Esophagus squamous epithelium (tissue), 5 donors: ENCODE measurements around the gene CNTN2. TPM values are rescaled to one million over a fixed set of nuclear protein-coding genes. Genes with fewer than 3 reads are reported as not detected.

Source experiments
- DNase-seq: peaks from one replicate; lab custom pipeline; 2025; lab: John Stamatoyannopoulos, UW
- H3K27ac ChIP-seq, 4 donors: fragments of 200-600 bp; sonication (generic); one replicate each; pipeline ENCODE4 v1.5.1; 2016 to 2019; ENCODE audit warnings: mild to moderate bottlenecking in 1 of 4
- H3K27me3 ChIP-seq, 4 donors: fragments of 200-600 bp; sonication (generic); 1 replicate in 3 of 4; 2 replicates in 1 of 4; pipeline versions ENCODE4 v1.5.1 to v1.6.0; 2017 to 2021; ENCODE audit warnings: antibody characterized with exemption in 1 of 4
- H3K36me3 ChIP-seq, 3 donors: fragments of 200-600 bp; sonication (generic); one replicate each; pipeline ENCODE4 v1.5.1; 2016 to 2019
- H3K4me1 ChIP-seq, 3 donors: fragments of 200-600 bp; sonication (generic); one replicate each; pipeline ENCODE4 v1.5.1; 2017 to 2019
- H3K4me3 ChIP-seq, 4 donors: fragments of 200-600 bp; sonication (generic); 1 replicate in 3 of 4; 2 replicates in 1 of 4; pipeline ENCODE4 v1.5.1; 2016 to 2019; ENCODE audit warnings: mild to moderate bottlenecking in 2 of 4, moderate library complexity in 1 of 4
- H3K9me3 ChIP-seq, 3 donors: fragments of 200-600 bp; sonication (generic); one replicate each; pipeline ENCODE4 v1.5.1; 2016 to 2019
- CTCF ChIP-seq, 6 experiments: fragments of 450-650 bp in 4 of 6; fragments of 200-600 bp in 2 of 6; sonication (generic) in 2 of 6; IDR thresholded peaks; one replicate each; pipeline ENCODE4 v1.5.1; 2016 to 2019; ENCODE audit warnings: antibody characterized with exemption in 6 of 6, mild to moderate bottlenecking in 4 of 6, moderate library complexity in 4 of 6
- POLR2A ChIP-seq, 4 donors: fragments of 450-650 bp; IDR thresholded peaks; one replicate each; pipeline ENCODE4 v1.6.1; 2017; ENCODE audit warnings: antibody characterized with exemption in 4 of 4, mild to moderate bottlenecking in 4 of 4, moderate library complexity in 3 of 4
- WGBS, 2 donors: methylation state at CpG; one replicate each; pipeline ENCODE4 v1.1.5; 2018; 5-methylcytosine and 5-hydroxymethylcytosine counted together
- intact Hi-C: fragments of 100-400 bp; cut with DNase I; formaldehyde crosslinking; loops from one replicate; pipeline ENCODE4 v1.15.0; 2022
- total RNA-seq, 4 donors: library from RNA; depleted of rRNA; stranded (reverse); fragments of >200 nt; gene quantifications; one replicate each; pipeline ENCODE4 v1.1.0, GENCODE V29; 2016
- donor health status: DM: yes; HTN: yes; CAD: no.

Gene CNTN2
- total RNA-seq, 4 donors from 2014 or later, result 0.19 TPM; not detected in 3

GRCh38 chr1:205043866-205044265, 854 bp downstream of the CNTN2 start:
- H3K27me3 ChIP-seq, result peaks cover 4 to 100% (median 8%) of the 10 kb centered on the region in 4 donors
- no peak overlapping the region for H3K27ac ChIP-seq
- H3K4me1 ChIP-seq, result peaks cover 0 to 10% (median 0%) of the 10 kb centered on the region in 3 donors
- no peak for DNase-seq
- TF ChIP-seq CTCF (IDR thresholded peaks at IDR 0.05) (no peak), POLR2A (IDR thresholded peaks at IDR 0.05) (no peak)
- H3K9me3 ChIP-seq, result no peaks in the 10 kb centered on the region
- no peak overlapping the region for H3K4me3 ChIP-seq
- intact Hi-C loops, result no loop called here
- H3K36me3 ChIP-seq, result no peaks in the 10 kb centered on the region
- WGBS, 2 donors, result 33 to 47% methylated on average over 1 to 3 of the region's 4 CpGs

GRCh38 chr1:205044741-205045140, 1.7 kb downstream of the CNTN2 start:
- intact Hi-C loops, result no loop called here

GRCh38 chr1:205045146-205045545, 2.1 kb downstream of the CNTN2 start:
- intact Hi-C loops, result no loop called here
- no peak for DNase-seq
- Histone ChIP-seq H3K27me3 (peaks cover 4 to 98% (median 8%) of the 10 kb centered on the region in 4 donors), H3K27ac (no peak overlapping the region), H3K9me3 (no peaks in the 10 kb centered on the region), H3K4me1 (peaks cover 0 to 10% (median 0%) of the 10 kb centered on the region in 3 donors), H3K36me3 (no peaks in the 10 kb centered on the region), H3K4me3 (no peak overlapping the region)
- WGBS, 2 donors, result 33 to 34% methylated on average over 11 of the region's 11 CpGs
- TF ChIP-seq POLR2A (IDR thresholded peaks at IDR 0.05), result no peak
- TF ChIP-seq CTCF (IDR thresholded peaks at IDR 0.05), result no peak

More at GRCh38 chr1:205044741-205045140, 1.7 kb downstream of the CNTN2 start:
- TF ChIP-seq CTCF (IDR thresholded peaks at IDR 0.05), result no peak
- no peak for TF ChIP-seq POLR2A (IDR thresholded peaks at IDR 0.05)
- H3K9me3 ChIP-seq, result no peaks in the 10 kb centered on the region
- WGBS, 2 donors, result 46 to 50% methylated on average over 1 to 3 of the region's 5 CpGs
- H3K36me3 ChIP-seq, result no peaks in the 10 kb centered on the region
- DNase-seq, result no peak
- no peak overlapping the region for H3K27ac ChIP-seq
- H3K27me3 ChIP-seq, result peaks cover 4 to 99% (median 8%) of the 10 kb centered on the region in 4 donors
- H3K4me3 ChIP-seq, result no peak overlapping the region
- H3K4me1 ChIP-seq, result peaks cover 0 to 10% (median 0%) of the 10 kb centered on the region in 3 donors

GRCh38 chr1:205046870-205047269, 3.9 kb downstream of the CNTN2 start:
- Histone ChIP-seq H3K9me3 (no peaks in the 10 kb centered on the region), H3K36me3 (no peaks in the 10 kb centered on the region), H3K27me3 (peaks cover 4 to 91% (median 8%) of the 10 kb centered on the region in 4 donors), H3K4me3 (no peak overlapping the region), H3K4me1 (peaks cover 0 to 10% (median 0%) of the 10 kb centered on the region in 3 donors), H3K27ac (no peak overlapping the region)
- WGBS, 2 donors, result 45% methylated on average over 3 of the region's 4 CpGs; no CpG with 5 or more reads in 1 of the 2 donors
- intact Hi-C loops, result no loop called here
- no peak for DNase-seq
- TF ChIP-seq POLR2A (IDR thresholded peaks at IDR 0.05) (no peak), CTCF (IDR thresholded peaks at IDR 0.05) (no peak)

- TF ChIP-seq POLR2A (IDR thresholded peaks at IDR 0.05) (no peak), CTCF (IDR thresholded peaks at IDR 0.05) (no peak)
- 67 to 77% methylated on average over 4 to 5 of the region's 5 CpGs for WGBS, 2 donors
- no peaks in the 10 kb centered on the region for H3K36me3 ChIP-seq
- H3K4me1 ChIP-seq, result peaks cover 0 to 8% (median 0%) of the 10 kb centered on the region in 3 donors
- H3K27me3 ChIP-seq, result peaks cover 4 to 91% (median 8%) of the 10 kb centered on the region in 4 donors
- H3K27ac ChIP-seq, result no peak overlapping the region
- H3K4me3 ChIP-seq, result no peak overlapping the region
- intact Hi-C loops, result no loop called here
- no peak for DNase-seq
- no peaks in the 10 kb centered on the region for H3K9me3 ChIP-seq
These were observed 4.8 kb downstream of the CNTN2 start for GRCh38 chr1:205047764-205048231.
